K562 (cell line): ENCODE results near the gene CD248. TPM values are rescaled to one million over a fixed set of nuclear protein-coding genes. Genes with fewer than 3 reads are reported as not detected.

Source experiments
- ATAC-seq: fragments of 200-7000 bp; cut with Tn5 transposase; 3 replicates; pipeline ENCODE4 v1.9.1; 2020; ENCODE audit warnings: moderate library complexity
- BruUV-seq: library from RNA; stranded (reverse); fragments of 400-500 nt; replicated peaks from 2 replicates; lab custom pipeline; 2021; lab: Mats Ljungman, UMichigan
- CTCF ChIA-PET: fragments of 300-600 bp; formaldehyde crosslinking; extraction: SDS; loops from one replicate; lab custom pipeline; 2021; ENCODE audit warnings: low intra/inter-chr PET ratio; lab: Yijun Ruan, JAX
- POLR2A ChIA-PET: fragments of 300-600, 350-650 bp; sonication (Branson Sonifier 250); formaldehyde crosslinking; extraction: SDS; loops from one replicate; lab custom pipeline; 2021; ENCODE audit warnings: antibody characterized with exemption, inconsistent platforms; lab: Yijun Ruan, JAX
- DNase-seq, 4 experiments: peaks; one replicate each; pipeline versions ENCODE4 v3.0.0 to v3.0.0-alpha.2; 2011 to 2018; ENCODE audit warnings: low spot score in 3 of 4, mixed read lengths in 3 of 4; ENCODE audit errors: extremely low read depth in 1 of 4
- FAIRE-seq: peaks from 2 replicates; lab custom pipeline; 2011; peaks lifted over from hg19 to GRCh38; lab: Jason Lieb, UNC
- H2AFZ ChIP-seq: 2 replicates; pipeline ENCODE4 v1.6.0; 2011; ENCODE audit warnings: low read depth, low read length, control low read depth, inconsistent platforms
- H3K27ac ChIP-seq: fragments of 200-600 bp; 3 replicates; pipeline ENCODE4 v1.8.0; 2011; ENCODE audit warnings: low read depth, mild to moderate bottlenecking, control low read depth, inconsistent platforms, low read length, moderate library complexity, mixed read lengths; ENCODE audit errors: extremely low read depth
- H3K27me3 ChIP-seq, 2 experiments: fragments of 300-600 bp in 1 of 2; 2 replicates in 1 of 2; 3 replicates in 1 of 2; pipeline versions ENCODE4 v1.6.0 to v1.8.0; 2011; ENCODE audit warnings: inconsistent platforms in 2 of 2, low read length in 2 of 2, mild to moderate bottlenecking in 1 of 2, mixed read lengths in 1 of 2, moderate library complexity in 1 of 2; ENCODE audit not compliant: control insufficient read depth in 2 of 2, insufficient read depth in 2 of 2
- H3K36me3 ChIP-seq: fragments of 300-600 bp; 3 replicates; pipeline ENCODE4 v1.8.0; 2011; ENCODE audit warnings: mild to moderate bottlenecking, low read length, inconsistent platforms; ENCODE audit not compliant: control insufficient read depth, insufficient read depth
- H3K4me1 ChIP-seq, 2 experiments: fragments of 200-600 bp in 1 of 2; replicated peaks in 1 of 2; 2 replicates in 1 of 2; 3 replicates in 1 of 2; pipeline versions ENCODE4 v1.5.1 to v1.8.0; 2011; ENCODE audit warnings: inconsistent platforms in 2 of 2, low read length in 2 of 2, mild to moderate bottlenecking in 1 of 2, mixed read lengths in 1 of 2, moderate library complexity in 1 of 2; ENCODE audit not compliant: control insufficient read depth in 2 of 2, insufficient read depth in 2 of 2
- H3K4me2 ChIP-seq: 2 replicates; pipeline ENCODE4 v1.6.1; 2011; ENCODE audit warnings: low read length, control low read depth, inconsistent platforms, mixed read lengths; ENCODE audit not compliant: insufficient read depth
- H3K4me3 ChIP-seq: fragments of 200-600 bp; sonication (generic), shearing (Covaris generic); 2 replicates; pipeline ENCODE4 v1.5.1; 2016; ENCODE audit warnings: control low read depth, inconsistent platforms
- H3K79me2 ChIP-seq: fragments of 200-600 bp; 3 replicates; pipeline ENCODE4 v1.8.0; 2011; ENCODE audit warnings: low read length, inconsistent platforms; ENCODE audit not compliant: control insufficient read depth, insufficient read depth
- H3K9ac ChIP-seq, 2 experiments: 2 replicates each; pipeline versions ENCODE4 v1.6.0 to v1.6.1; 2011; ENCODE audit warnings: low read depth in 2 of 2, low read length in 2 of 2, control low read depth in 1 of 2, inconsistent platforms in 1 of 2, mild to moderate bottlenecking in 1 of 2, mixed read lengths in 1 of 2; ENCODE audit not compliant: insufficient read depth in 1 of 2
- H3K9me1 ChIP-seq: one replicate; pipeline ENCODE4 v1.6.0; 2011; ENCODE audit warnings: inconsistent platforms, mild to moderate bottlenecking, low read length, moderate library complexity; ENCODE audit not compliant: control insufficient read depth, insufficient read depth
- H3K9me3 ChIP-seq: replicated peaks from 2 replicates; pipeline ENCODE4 v1.5.1; 2011; ENCODE audit warnings: low read depth, low read length, inconsistent platforms; ENCODE audit not compliant: control insufficient read depth, insufficient read depth
- H4K20me1 ChIP-seq: replicated peaks from 2 replicates; pipeline ENCODE4 v1.6.1; 2011; ENCODE audit warnings: low read length, inconsistent platforms, mixed read lengths; ENCODE audit not compliant: control insufficient read depth, insufficient read depth
- BRF1 ChIP-seq: IDR thresholded peaks from 3 replicates; pipeline ENCODE4 v1.6.1; 2011; ENCODE audit warnings: borderline replicate concordance, mild to moderate bottlenecking; ENCODE audit not compliant: insufficient read length; ENCODE audit errors: extremely low read depth
- CC2D1A ChIP-seq: fragments of 450-650 bp; IDR thresholded peaks from 2 replicates; pipeline ENCODE4 v1.6.1; 2017; ENCODE audit warnings: mild to moderate bottlenecking
- CXXC5 ChIP-seq: fragments of 250-450 bp; sonication (Bioruptor Pico); IDR thresholded peaks from 2 replicates; pipeline ENCODE4 v1.8.0; 2022; ENCODE audit warnings: inconsistent platforms, mild to moderate bottlenecking, moderate library complexity
- DLX4 ChIP-seq: fragments of 250-450 bp; sonication (Bioruptor Pico); IDR thresholded peaks from 2 replicates; pipeline ENCODE4 v1.6.1; 2021; ENCODE audit warnings: mild to moderate bottlenecking
- EP400 ChIP-seq: fragments of 450-650 bp; IDR thresholded peaks from 2 replicates; pipeline ENCODE4 v1.6.1; 2017; ENCODE audit warnings: antibody characterized with exemption, mild to moderate bottlenecking, moderate library complexity
- ETV6 ChIP-seq, 3 experiments: fragments of 150-350 bp in 1 of 3; sonication (generic) in 1 of 3; formaldehyde crosslinking in 1 of 3; IDR thresholded peaks; 2 replicates each; pipeline versions ENCODE4 v1.6.1 to v1.8.0; 2014 to 2022; ENCODE audit warnings: borderline replicate concordance in 2 of 3, low read depth in 2 of 3, antibody characterized with exemption in 1 of 3, low read length in 1 of 3, mild to moderate bottlenecking in 1 of 3, missing genetic modification reagents in 1 of 3
- FOXP1 ChIP-seq: sonication (generic); formaldehyde crosslinking; IDR thresholded peaks from 2 replicates; pipeline ENCODE4 v1.8.0; 2022; ENCODE audit warnings: mild to moderate bottlenecking, missing genetic modification reagents
- IRF9 ChIP-seq: fragments of 450-650 bp; IDR thresholded peaks from 2 replicates; pipeline ENCODE4 v1.6.1; 2016; ENCODE audit warnings: missing biosample characterization, missing genetic modification characterization
- MLX ChIP-seq, 2 experiments: fragments of 450-650 bp in 1 of 2; sonication (generic) in 1 of 2; formaldehyde crosslinking; conservative IDR thresholded peaks; 2 replicates each; pipeline versions ENCODE4 v1.4.0 to v1.8.1; 2020 to 2022; ENCODE audit warnings: mild to moderate bottlenecking in 1 of 2, missing genetic modification reagents in 1 of 2
- POLR2AphosphoS5 ChIP-seq: IDR thresholded peaks from 2 replicates; pipeline ENCODE4 v1.6.1; 2011; ENCODE audit warnings: mild to moderate bottlenecking, low read depth, low read length, moderate library complexity; ENCODE audit not compliant: control insufficient read depth, insufficient read depth
- POLR2H ChIP-seq: IDR thresholded peaks from 2 replicates; pipeline ENCODE4 v1.6.1; 2016; ENCODE audit warnings: missing genetic modification characterization, low read depth, mild to moderate bottlenecking, control low read depth, missing compliant biosample characterization, moderate library complexity
- RBM14 ChIP-seq: fragments of 200-400 bp; formaldehyde crosslinking; IDR thresholded peaks from 2 replicates; pipeline ENCODE4 v1.6.1; 2018; ENCODE audit warnings: low read depth, mild to moderate bottlenecking, low read length, moderate library complexity, borderline replicate concordance; ENCODE audit not compliant: insufficient read depth
- RFX7 ChIP-seq: fragments of 250-450 bp; sonication (Bioruptor Pico); IDR thresholded peaks from 2 replicates; pipeline ENCODE4 v1.5.1; 2021; ENCODE audit warnings: mild to moderate bottlenecking
- SRSF9 ChIP-seq: fragments of 200-400 bp; formaldehyde crosslinking; IDR thresholded peaks from 2 replicates; pipeline ENCODE4 v1.6.1; 2017; ENCODE audit warnings: low read depth, low read length, borderline replicate concordance
- ZNF274 ChIP-seq: IDR thresholded peaks from 2 replicates; pipeline ENCODE4 v1.6.1; 2011; ENCODE audit warnings: low read depth, mild to moderate bottlenecking, low read length, moderate library complexity, borderline replicate concordance
- WGBS: fragments of 100-300 bp; shearing (Covaris generic); methylation state at CpG from one replicate; pipeline ENCODE4 v1.1.6; 2016; ENCODE audit warnings: low coverage, mixed read lengths; ENCODE audit not compliant: insufficient coverage; ENCODE audit errors: missing lambda C conversion rate; 5-methylcytosine and 5-hydroxymethylcytosine counted together
- in situ Hi-C: fragments of 300-500 bp; cut with MboI; formaldehyde crosslinking; loops from 4 replicates; pipeline ENCODE4 v1.15.0; 2018; ENCODE audit warnings: inconsistent platforms, mixed read lengths
- intact Hi-C: fragments of 100-400 bp; cut with micrococcal nuclease; formaldehyde crosslinking; loops from 2 replicates; pipeline ENCODE4 v1.14.2; 2022
- polyA plus RNA-seq, 8 experiments: library from polyadenylated mRNA; depleted of rRNA in 4 of 8; stranded (reverse) in 5 of 8; unstranded in 3 of 8; fragments of >200 nt; fragmentation: Nextera tagmentation in 2 of 8; fragmentation: Illumina TruSeq in 1 of 8; extraction: Ambion mirVana in 2 of 8; extraction: Trizol in 1 of 8; gene quantifications; 2 replicates each; pipeline versions ENCODE4 v1.2.1 to v1.2.3, GENCODE V29; 2011 to 2014; ENCODE audit warnings: inconsistent platforms in 1 of 8, missing spikeins in 1 of 8
- total RNA-seq, 7 experiments: library from RNA; depleted of rRNA in 6 of 7; stranded (reverse); fragments of >200 nt in 6 of 7; fragmentation: Illumina TruSeq in 2 of 7; extraction: Trizol in 2 of 7; gene quantifications; 2 replicates each; pipeline versions ENCODE4 v1.2.1 to v1.2.3, GENCODE V29; 2011 to 2021; ENCODE audit warnings: low replicate concordance in 1 of 7

Gene CD248
- total and polyA plus RNA-seq, 9 of the 15 experiments (the other 6 are each of a cell fraction or from before 2014, with no cell fraction given): 0.09 TPM; not detected in 8

GRCh38 chr11:66287211-66287888 lies 29.5 kb downstream of the CD248 start:
- intact Hi-C loops (no loop called here), in situ Hi-C loops (no loop called here)
- peaks cover 37% of the 10 kb centered on the region; the same call in 2 of the 3 replicates for H3K36me3 ChIP-seq
- DNase-seq (no peak), FAIRE-seq (no peak), ATAC-seq (no peak)
- peaks cover 13% of the 10 kb centered on the region for H4K20me1 ChIP-seq
- H3K9me3 ChIP-seq: no peaks in the 10 kb centered on the region
- peaks cover 21 to 66% of the 10 kb centered on the region in 2 experiments for H3K4me1 ChIP-seq
- H3K27me3 ChIP-seq: no peaks in the 10 kb centered on the region
- H3K27ac ChIP-seq: no peak overlapping the region
- H3K4me3 ChIP-seq: no peak overlapping the region
- ChIA-PET POLR2A (interaction anchor here (0.6 to 2.6 kb wide), 6 partner anchors 10 to 74 kb away, joined by 3 to 18 read pairs (median 3); no protein-coding TSS in a partner anchor), CTCF (interaction anchor here (1.2 kb wide), 1 partner anchor 64 kb away, joined by 3 read pairs; no protein-coding TSS in a partner anchor)
- peak overlapping the region; percentile 100 for H3K4me2 ChIP-seq
- H2AFZ ChIP-seq: no peak overlapping the region
- BruUV-seq: no TSS peak
- 84% methylated on average over 10 of the region's 10 CpGs for WGBS
- peak overlapping the region; percentile 93 to 100; a peak in 3 of 4 replicates for H3K9ac ChIP-seq
- peaks cover 24% of the 10 kb centered on the region for H3K79me2 ChIP-seq
- peaks cover 4% of the 10 kb centered on the region for H3K9me1 ChIP-seq
- TF ChIP-seq BRF1: no peak
- no peak for TF ChIP-seq EP400
- TF ChIP-seq IRF9: no peak
- no peak for TF ChIP-seq RBM14
- TF ChIP-seq DLX4 (CRISPR knock-in tag): no peak
- no peak for TF ChIP-seq ZNF274
- no peak for TF ChIP-seq SRSF9
- TF ChIP-seq CC2D1A: no peak
- no peak for TF ChIP-seq CXXC5 (CRISPR knock-in tag)
- TF ChIP-seq ETV6 (IDR thresholded peaks at IDR 0.05; ENCODE audit: borderline replicate concordance in 1 of 2, low read depth in 2 of 2, low read length in 1 of 2): no peak
- no peak for TF ChIP-seq ETV6 (CRISPR knock-in tag; IDR thresholded peaks at IDR 0.05; ENCODE audit: borderline replicate concordance)
- no peak for TF ChIP-seq POLR2AphosphoS5
- no peak for TF ChIP-seq MLX (CRISPR knock-in tag; conservative IDR thresholded peaks at IDR 0.05)
- TF ChIP-seq FOXP1 (CRISPR knock-in tag): no peak
- TF ChIP-seq POLR2H (tag): no peak
- no peak for TF ChIP-seq RFX7 (CRISPR knock-in tag)
